Measurements from ENCODE around the gene SLC25A48.

The SLC25A48 gene

GRCh38 chr5:135850231-135850630 lies 15.8 kb downstream of the SLC25A48 start:
- Histone ChIP-seq H3K4me3 (ENCODE audit: low read depth, low read length, poor library complexity, severe bottlenecking) (no peak overlapping the region), H3K4me1 (ENCODE audit: insufficient read depth, low read length, severe bottlenecking) (no peaks in the 10 kb centered on the region), H3F3A (ENCODE audit: insufficient read depth, low read length) (no peaks in the 10 kb centered on the region), H2AFZ (ENCODE audit: low read length) (no peak overlapping the region), H3K27ac (ENCODE audit: low read depth, low read length, poor library complexity, severe bottlenecking) (no peak overlapping the region), H4K20me1 (ENCODE audit: insufficient read depth, low read length) (no peaks in the 10 kb centered on the region), H3K9ac (ENCODE audit: low read length) (no peak overlapping the region), H3K9me3 (ENCODE audit: low read length) (no peaks in the 10 kb centered on the region), H3K4me2 (ENCODE audit: low read length) (no peak overlapping the region), H3K27me3 (ENCODE audit: insufficient read depth, low read length) (no peaks in the 10 kb centered on the region), H3K36me3 (ENCODE audit: insufficient read depth, low read length) (no peaks in the 10 kb centered on the region), H3K79me2 (ENCODE audit: insufficient read depth, low read length) (no peaks in the 10 kb centered on the region), H3K9me2 (ENCODE audit: low read depth, low read length) (no peaks in the 10 kb centered on the region)
- TF ChIP-seq CTCF (IDR thresholded peaks at IDR 0.05; ENCODE audit: low read length): no peak
- no peak for TF ChIP-seq EZH2 (IDR thresholded peaks at IDR 0.05; ENCODE audit: borderline replicate concordance, low read length)

- H3K27me3 ChIP-seq (ENCODE audit: insufficient read depth, low read length): no peaks in the 10 kb centered on the region
- no peak overlapping the region for H3K9ac ChIP-seq (ENCODE audit: low read length)
- no peaks in the 10 kb centered on the region for H3F3A ChIP-seq (ENCODE audit: insufficient read depth, low read length)
- no peak overlapping the region for H2AFZ ChIP-seq (ENCODE audit: low read length)
- H3K4me2 ChIP-seq (ENCODE audit: low read length): no peak overlapping the region
- H3K79me2 ChIP-seq (ENCODE audit: insufficient read depth, low read length): no peaks in the 10 kb centered on the region
- no peaks in the 10 kb centered on the region for H3K9me3 ChIP-seq (ENCODE audit: low read length)
- H3K27ac ChIP-seq (ENCODE audit: low read depth, low read length, poor library complexity, severe bottlenecking): no peak overlapping the region
- no peaks in the 10 kb centered on the region for H3K4me1 ChIP-seq (ENCODE audit: insufficient read depth, low read length, severe bottlenecking)
- H4K20me1 ChIP-seq (ENCODE audit: insufficient read depth, low read length): no peaks in the 10 kb centered on the region
- TF ChIP-seq EZH2 (IDR thresholded peaks at IDR 0.05; ENCODE audit: borderline replicate concordance, low read length) (no peak), CTCF (IDR thresholded peaks at IDR 0.05; ENCODE audit: low read length) (no peak)
- no peak overlapping the region for H3K4me3 ChIP-seq (ENCODE audit: low read depth, low read length, poor library complexity, severe bottlenecking)
- no peaks in the 10 kb centered on the region for H3K9me2 ChIP-seq (ENCODE audit: low read depth, low read length)
- no peaks in the 10 kb centered on the region for H3K36me3 ChIP-seq (ENCODE audit: insufficient read depth, low read length)
These were observed 16.2 kb downstream of the SLC25A48 start for GRCh38 chr5:135850671-135851070.

GRCh38 chr5:135851186-135851914 lies 16.9 kb downstream of the SLC25A48 start:
- Histone ChIP-seq H3K9me2 (ENCODE audit: low read depth, low read length) (no peaks in the 10 kb centered on the region), H3K9ac (ENCODE audit: low read length) (no peak overlapping the region), H3K27ac (ENCODE audit: low read depth, low read length, poor library complexity, severe bottlenecking) (no peak overlapping the region), H3K4me3 (ENCODE audit: low read depth, low read length, poor library complexity, severe bottlenecking) (no peak overlapping the region), H3K4me1 (ENCODE audit: insufficient read depth, low read length, severe bottlenecking) (no peaks in the 10 kb centered on the region), H3K9me3 (ENCODE audit: low read length) (no peaks in the 10 kb centered on the region), H3K27me3 (ENCODE audit: insufficient read depth, low read length) (no peaks in the 10 kb centered on the region), H4K20me1 (ENCODE audit: insufficient read depth, low read length) (no peaks in the 10 kb centered on the region), H2AFZ (ENCODE audit: low read length) (no peak overlapping the region), H3F3A (ENCODE audit: insufficient read depth, low read length) (no peaks in the 10 kb centered on the region), H3K79me2 (ENCODE audit: insufficient read depth, low read length) (no peaks in the 10 kb centered on the region), H3K4me2 (ENCODE audit: low read length) (no peak overlapping the region), H3K36me3 (ENCODE audit: insufficient read depth, low read length) (no peaks in the 10 kb centered on the region)
- TF ChIP-seq CTCF (IDR thresholded peaks at IDR 0.05; ENCODE audit: low read length) (no peak), EZH2 (IDR thresholded peaks at IDR 0.05; ENCODE audit: borderline replicate concordance, low read length) (no peak)
